ENCODE measurements around the gene NPTX1. TPM values are rescaled to one million over a fixed set of nuclear protein-coding genes. Genes with fewer than 3 reads are reported as not detected.

NPTX1 gene
- total and polyA plus RNA-seq, 2 experiments from 2014 or later: 3.4 to 20.5 TPM

DNA sequence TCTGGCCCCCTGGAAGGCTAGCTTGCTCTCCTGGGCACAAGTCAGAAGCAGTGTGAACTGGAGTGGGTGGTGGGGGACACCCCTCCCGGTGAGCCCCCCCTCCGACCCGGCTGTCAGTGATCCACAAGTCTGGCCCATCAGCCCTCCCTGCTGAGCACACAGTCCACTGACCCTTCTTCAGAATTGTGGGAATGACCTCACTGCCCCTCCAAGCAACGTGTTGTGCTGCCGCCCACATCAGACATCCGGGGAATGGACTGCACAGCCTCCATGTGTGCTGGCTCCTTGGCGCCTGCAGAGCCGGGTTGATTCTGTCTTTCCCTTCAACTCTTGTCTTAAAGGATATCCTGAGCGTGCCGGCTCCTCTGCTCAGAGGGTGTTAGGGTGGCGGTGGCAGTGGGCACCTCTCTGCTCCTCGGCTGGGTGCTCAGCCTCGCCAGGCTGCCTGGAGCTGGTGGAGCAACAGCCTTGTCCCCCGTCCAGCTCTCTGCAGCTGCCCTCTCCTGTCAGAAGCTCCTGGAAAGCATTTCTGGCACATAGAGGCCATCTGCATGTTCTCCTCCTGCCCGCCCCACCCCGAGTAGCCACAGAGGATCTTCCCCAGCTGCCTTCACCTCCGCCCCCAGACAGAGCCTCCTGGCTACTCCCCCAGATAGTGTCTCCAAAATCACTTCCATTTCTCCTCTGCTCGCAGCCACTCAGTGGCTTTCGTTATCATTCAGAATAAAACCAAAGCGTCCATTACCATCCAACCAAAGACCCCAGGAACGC, 19.8 kb downstream of the NPTX1 start:
- DNase-seq (ENCODE audit: low spot score) (no peak), ATAC-seq (no peak)
- H4K20me1 ChIP-seq (replicated peaks; ENCODE audit: insufficient read depth): no peaks in the 10 kb centered on the region
- peaks cover 10% of the 10 kb centered on the region; the same call in 2 of the 3 replicates for H3K4me1 Mint-ChIP-seq
- peaks cover 3% of the 10 kb centered on the region for H3K9me3 Mint-ChIP-seq
- H3K4me3 ChIP-seq: no peak overlapping the region
- H3K27ac ChIP-seq (ENCODE audit: low read depth): no peak overlapping the region
- H3K79me2 ChIP-seq (replicated peaks; ENCODE audit: insufficient read depth): no peaks in the 10 kb centered on the region
- H3K4me1 ChIP-seq (ENCODE audit: insufficient read depth): peaks cover 4% of the 10 kb centered on the region; the same call in 1 of the 2 replicates
- H3K27me3 ChIP-seq (ENCODE audit: insufficient read depth): peaks cover 3% of the 10 kb centered on the region; the same call in 1 of the 2 replicates
- H3K4me3 Mint-ChIP-seq: no peak overlapping the region
- no peak overlapping the region for H2AFZ ChIP-seq
- peaks cover 26% of the 10 kb centered on the region for H3K27me3 Mint-ChIP-seq (ENCODE audit: insufficient read depth, low read depth, poor library complexity)
- H3K36me3 ChIP-seq (ENCODE audit: insufficient read depth): no peaks in the 10 kb centered on the region
- TF ChIP-seq NANOG (IDR thresholded peaks at IDR 0.05; ENCODE audit: borderline replicate concordance) (no peak), STAT1 (IDR thresholded peaks at IDR 0.05; ENCODE audit: unreplicated experiment) (no peak)
- no peak overlapping the region for H3K27ac Mint-ChIP-seq
- no peaks in the 10 kb centered on the region for H3K9me2 ChIP-seq (ENCODE audit: insufficient read depth)
- no peak overlapping the region for H3K4me2 ChIP-seq
- H3F3A ChIP-seq (replicated peaks; ENCODE audit: low read depth): 0 out of 2 replicates have a peak, but pooled peaks cover 4% of the 10 kb centered on the region
- no peaks in the 10 kb centered on the region; the same call in 2 of the 3 replicates for H3K36me3 Mint-ChIP-seq (ENCODE audit: low read depth)

DNA sequence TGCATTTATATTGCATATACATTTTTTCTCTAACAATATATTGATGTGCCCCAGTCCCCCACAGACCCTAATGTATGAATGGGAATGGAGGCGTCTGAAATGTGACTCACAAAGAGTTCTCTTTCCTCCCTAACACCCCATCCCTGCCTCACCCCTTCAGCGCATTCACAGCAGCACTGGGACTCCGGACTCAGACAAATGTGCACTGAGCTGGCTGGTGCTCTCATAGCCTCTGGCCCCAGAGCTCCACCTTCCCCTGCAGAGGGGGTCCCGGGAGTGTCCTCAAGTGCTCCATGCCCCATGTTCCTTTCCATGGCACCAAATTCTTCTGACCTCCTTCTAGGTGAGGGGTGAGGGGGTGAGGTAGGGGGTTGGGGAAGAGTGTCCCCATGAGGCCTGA, 20.6 kb downstream of the NPTX1 start:
- H3K36me3 Mint-ChIP-seq (ENCODE audit: low read depth): no peaks in the 10 kb centered on the region; the same call in 2 of the 3 replicates
- DNase-seq (ENCODE audit: low spot score): no peak
- H3K4me1 Mint-ChIP-seq: peaks cover 10% of the 10 kb centered on the region; the same call in 2 of the 3 replicates
- H3K36me3 ChIP-seq (ENCODE audit: insufficient read depth): no peaks in the 10 kb centered on the region
- H3K27me3 ChIP-seq (ENCODE audit: insufficient read depth): peaks cover 3% of the 10 kb centered on the region; the same call in 1 of the 2 replicates
- H4K20me1 ChIP-seq (replicated peaks; ENCODE audit: insufficient read depth): no peaks in the 10 kb centered on the region
- H3K27me3 Mint-ChIP-seq (ENCODE audit: insufficient read depth, low read depth, poor library complexity): peaks cover 27% of the 10 kb centered on the region
- TF ChIP-seq EZH2phosphoT487 (IDR thresholded peaks at IDR 0.05; ENCODE audit: unreplicated experiment): no peak
- TF ChIP-seq NANOG (IDR thresholded peaks at IDR 0.05; ENCODE audit: borderline replicate concordance): no peak
- TF ChIP-seq, protein P1, sequence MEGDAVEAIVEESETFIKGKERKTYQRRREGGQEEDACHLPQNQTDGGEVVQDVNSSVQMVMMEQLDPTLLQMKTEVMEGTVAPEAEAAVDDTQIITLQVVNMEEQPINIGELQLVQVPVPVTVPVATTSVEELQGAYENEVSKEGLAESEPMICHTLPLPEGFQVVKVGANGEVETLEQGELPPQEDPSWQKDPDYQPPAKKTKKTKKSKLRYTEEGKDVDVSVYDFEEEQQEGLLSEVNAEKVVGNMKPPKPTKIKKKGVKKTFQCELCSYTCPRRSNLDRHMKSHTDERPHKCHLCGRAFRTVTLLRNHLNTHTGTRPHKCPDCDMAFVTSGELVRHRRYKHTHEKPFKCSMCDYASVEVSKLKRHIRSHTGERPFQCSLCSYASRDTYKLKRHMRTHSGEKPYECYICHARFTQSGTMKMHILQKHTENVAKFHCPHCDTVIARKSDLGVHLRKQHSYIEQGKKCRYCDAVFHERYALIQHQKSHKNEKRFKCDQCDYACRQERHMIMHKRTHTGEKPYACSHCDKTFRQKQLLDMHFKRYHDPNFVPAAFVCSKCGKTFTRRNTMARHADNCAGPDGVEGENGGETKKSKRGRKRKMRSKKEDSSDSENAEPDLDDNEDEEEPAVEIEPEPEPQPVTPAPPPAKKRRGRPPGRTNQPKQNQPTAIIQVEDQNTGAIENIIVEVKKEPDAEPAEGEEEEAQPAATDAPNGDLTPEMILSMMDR (conservative IDR thresholded peaks at IDR 0.05; ENCODE audit: low read depth in 2 of 2): no peak
- no peak for TF ChIP-seq CREB1 (CRISPR knock-in tag; IDR thresholded peaks at IDR 0.05; ENCODE audit: low read depth)
- TF ChIP-seq, protein P2, sequence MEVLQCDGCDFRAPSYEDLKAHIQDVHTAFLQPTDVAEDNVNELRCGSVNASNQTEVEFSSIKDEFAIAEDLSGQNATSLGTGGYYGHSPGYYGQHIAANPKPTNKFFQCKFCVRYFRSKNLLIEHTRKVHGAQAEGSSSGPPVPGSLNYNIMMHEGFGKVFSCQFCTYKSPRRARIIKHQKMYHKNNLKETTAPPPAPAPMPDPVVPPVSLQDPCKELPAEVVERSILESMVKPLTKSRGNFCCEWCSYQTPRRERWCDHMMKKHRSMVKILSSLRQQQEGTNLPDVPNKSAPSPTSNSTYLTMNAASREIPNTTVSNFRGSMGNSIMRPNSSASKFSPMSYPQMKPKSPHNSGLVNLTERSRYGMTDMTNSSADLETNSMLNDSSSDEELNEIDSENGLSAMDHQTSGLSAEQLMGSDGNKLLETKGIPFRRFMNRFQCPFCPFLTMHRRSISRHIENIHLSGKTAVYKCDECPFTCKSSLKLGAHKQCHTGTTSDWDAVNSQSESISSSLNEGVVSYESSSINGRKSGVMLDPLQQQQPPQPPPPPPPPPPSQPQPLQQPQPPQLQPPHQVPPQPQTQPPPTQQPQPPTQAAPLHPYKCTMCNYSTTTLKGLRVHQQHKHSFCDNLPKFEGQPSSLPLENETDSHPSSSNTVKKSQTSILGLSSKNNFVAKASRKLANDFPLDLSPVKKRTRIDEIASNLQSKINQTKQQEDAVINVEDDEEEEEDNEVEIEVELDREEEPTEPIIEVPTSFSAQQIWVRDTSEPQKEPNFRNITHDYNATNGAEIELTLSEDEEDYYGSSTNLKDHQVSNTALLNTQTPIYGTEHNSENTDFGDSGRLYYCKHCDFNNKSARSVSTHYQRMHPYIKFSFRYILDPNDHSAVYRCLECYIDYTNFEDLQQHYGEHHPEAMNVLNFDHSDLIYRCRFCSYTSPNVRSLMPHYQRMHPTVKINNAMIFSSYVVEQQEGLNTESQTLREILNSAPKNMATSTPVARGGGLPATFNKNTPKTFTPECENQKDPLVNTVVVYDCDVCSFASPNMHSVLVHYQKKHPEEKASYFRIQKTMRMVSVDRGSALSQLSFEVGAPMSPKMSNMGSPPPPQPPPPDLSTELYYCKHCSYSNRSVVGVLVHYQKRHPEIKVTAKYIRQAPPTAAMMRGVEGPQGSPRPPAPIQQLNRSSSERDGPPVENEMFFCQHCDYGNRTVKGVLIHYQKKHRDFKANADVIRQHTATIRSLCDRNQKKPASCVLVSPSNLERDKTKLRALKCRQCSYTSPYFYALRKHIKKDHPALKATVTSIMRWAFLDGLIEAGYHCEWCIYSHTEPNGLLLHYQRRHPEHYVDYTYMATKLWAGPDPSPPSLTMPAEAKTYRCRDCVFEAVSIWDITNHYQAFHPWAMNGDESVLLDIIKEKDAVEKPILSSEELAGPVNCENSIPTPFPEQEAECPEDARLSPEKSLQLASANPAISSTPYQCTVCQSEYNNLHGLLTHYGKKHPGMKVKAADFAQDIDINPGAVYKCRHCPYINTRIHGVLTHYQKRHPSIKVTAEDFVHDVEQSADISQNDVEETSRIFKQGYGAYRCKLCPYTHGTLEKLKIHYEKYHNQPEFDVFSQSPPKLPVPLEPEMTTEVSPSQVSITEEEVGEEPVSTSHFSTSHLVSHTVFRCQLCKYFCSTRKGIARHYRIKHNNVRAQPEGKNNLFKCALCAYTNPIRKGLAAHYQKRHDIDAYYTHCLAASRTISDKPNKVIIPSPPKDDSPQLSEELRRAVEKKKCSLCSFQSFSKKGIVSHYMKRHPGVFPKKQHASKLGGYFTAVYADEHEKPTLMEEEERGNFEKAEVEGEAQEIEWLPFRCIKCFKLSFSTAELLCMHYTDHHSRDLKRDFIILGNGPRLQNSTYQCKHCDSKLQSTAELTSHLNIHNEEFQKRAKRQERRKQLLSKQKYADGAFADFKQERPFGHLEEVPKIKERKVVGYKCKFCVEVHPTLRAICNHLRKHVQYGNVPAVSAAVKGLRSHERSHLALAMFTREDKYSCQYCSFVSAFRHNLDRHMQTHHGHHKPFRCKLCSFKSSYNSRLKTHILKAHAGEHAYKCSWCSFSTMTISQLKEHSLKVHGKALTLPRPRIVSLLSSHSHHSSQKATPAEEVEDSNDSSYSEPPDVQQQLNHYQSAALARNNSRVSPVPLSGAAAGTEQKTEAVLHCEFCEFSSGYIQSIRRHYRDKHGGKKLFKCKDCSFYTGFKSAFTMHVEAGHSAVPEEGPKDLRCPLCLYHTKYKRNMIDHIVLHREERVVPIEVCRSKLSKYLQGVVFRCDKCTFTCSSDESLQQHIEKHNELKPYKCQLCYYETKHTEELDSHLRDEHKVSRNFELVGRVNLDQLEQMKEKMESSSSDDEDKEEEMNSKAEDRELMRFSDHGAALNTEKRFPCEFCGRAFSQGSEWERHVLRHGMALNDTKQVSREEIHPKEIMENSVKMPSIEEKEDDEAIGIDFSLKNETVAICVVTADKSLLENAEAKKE (CRISPR knock-in tag; IDR thresholded peaks at IDR 0.05): no peak
- no peak for TF ChIP-seq JUNB (IDR thresholded peaks at IDR 0.05; ENCODE audit: unreplicated experiment)
- TF ChIP-seq ZNF331 (CRISPR knock-in tag; IDR thresholded peaks at IDR 0.05; ENCODE audit: low read depth): no peak
- TF ChIP-seq, protein P3, sequence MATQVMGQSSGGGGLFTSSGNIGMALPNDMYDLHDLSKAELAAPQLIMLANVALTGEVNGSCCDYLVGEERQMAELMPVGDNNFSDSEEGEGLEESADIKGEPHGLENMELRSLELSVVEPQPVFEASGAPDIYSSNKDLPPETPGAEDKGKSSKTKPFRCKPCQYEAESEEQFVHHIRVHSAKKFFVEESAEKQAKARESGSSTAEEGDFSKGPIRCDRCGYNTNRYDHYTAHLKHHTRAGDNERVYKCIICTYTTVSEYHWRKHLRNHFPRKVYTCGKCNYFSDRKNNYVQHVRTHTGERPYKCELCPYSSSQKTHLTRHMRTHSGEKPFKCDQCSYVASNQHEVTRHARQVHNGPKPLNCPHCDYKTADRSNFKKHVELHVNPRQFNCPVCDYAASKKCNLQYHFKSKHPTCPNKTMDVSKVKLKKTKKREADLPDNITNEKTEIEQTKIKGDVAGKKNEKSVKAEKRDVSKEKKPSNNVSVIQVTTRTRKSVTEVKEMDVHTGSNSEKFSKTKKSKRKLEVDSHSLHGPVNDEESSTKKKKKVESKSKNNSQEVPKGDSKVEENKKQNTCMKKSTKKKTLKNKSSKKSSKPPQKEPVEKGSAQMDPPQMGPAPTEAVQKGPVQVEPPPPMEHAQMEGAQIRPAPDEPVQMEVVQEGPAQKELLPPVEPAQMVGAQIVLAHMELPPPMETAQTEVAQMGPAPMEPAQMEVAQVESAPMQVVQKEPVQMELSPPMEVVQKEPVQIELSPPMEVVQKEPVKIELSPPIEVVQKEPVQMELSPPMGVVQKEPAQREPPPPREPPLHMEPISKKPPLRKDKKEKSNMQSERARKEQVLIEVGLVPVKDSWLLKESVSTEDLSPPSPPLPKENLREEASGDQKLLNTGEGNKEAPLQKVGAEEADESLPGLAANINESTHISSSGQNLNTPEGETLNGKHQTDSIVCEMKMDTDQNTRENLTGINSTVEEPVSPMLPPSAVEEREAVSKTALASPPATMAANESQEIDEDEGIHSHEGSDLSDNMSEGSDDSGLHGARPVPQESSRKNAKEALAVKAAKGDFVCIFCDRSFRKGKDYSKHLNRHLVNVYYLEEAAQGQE (IDR thresholded peaks at IDR 0.05; ENCODE audit: unreplicated experiment): no peak
- ATAC-seq: peak; percentile 7; the same call in 2 of the 3 replicates
- H3K27ac ChIP-seq (ENCODE audit: low read depth): no peak overlapping the region
- H3K4me3 ChIP-seq: peak overlapping the region; percentile 87
- H3F3A ChIP-seq (replicated peaks; ENCODE audit: low read depth): 0 out of 2 replicates have a peak, but pooled peaks cover 4% of the 10 kb centered on the region
- peaks cover 4% of the 10 kb centered on the region; the same call in 1 of the 2 replicates for H3K4me1 ChIP-seq (ENCODE audit: insufficient read depth)
- no peak overlapping the region for H3K27ac Mint-ChIP-seq
- peaks cover 3% of the 10 kb centered on the region for H3K9me3 Mint-ChIP-seq
- H3K9me2 ChIP-seq (ENCODE audit: insufficient read depth): no peaks in the 10 kb centered on the region
- peak overlapping the region; percentile 95 for H3K4me3 Mint-ChIP-seq
- no peak overlapping the region for H2AFZ ChIP-seq
- H3K4me2 ChIP-seq: peak overlapping the region; percentile 92
- H3K79me2 ChIP-seq (replicated peaks; ENCODE audit: insufficient read depth): no peaks in the 10 kb centered on the region
